Activated CD4-positive, alpha-beta T cell treated with anti-CD3 and anti-CD28 coated beads, Interleukin-2, amount 10 ng/mL, durations not matched to agents 24 days and 14 days (primary cell): ENCODE measurements around the gene PCDHA3. TPM values are rescaled to one million over a fixed set of nuclear protein-coding genes. Genes with fewer than 3 reads are reported as not detected.
"Not testable (repeated sequence)": the region's sequence is repeated elsewhere in the genome, so short reads cannot be mapped to it uniquely, and the experiment has no call there.

ENCODE experiments used
- DNase-seq: peaks from one replicate; pipeline ENCODE4 v3.0.0; 2022
- H3K27ac Mint-ChIP-seq: one replicate; pipeline ENCODE4 v1.8.0; 2022; ENCODE audit warnings: mild to moderate bottlenecking, mixed read lengths
- H3K27me3 Mint-ChIP-seq: one replicate; pipeline ENCODE4 v1.8.0; 2022; ENCODE audit warnings: mixed read lengths
- H3K36me3 Mint-ChIP-seq: one replicate; pipeline ENCODE4 v1.8.0; 2022; ENCODE audit warnings: low read depth, mild to moderate bottlenecking, mixed read lengths
- H3K4me1 Mint-ChIP-seq: one replicate; pipeline ENCODE4 v1.8.0; 2021; ENCODE audit warnings: mixed read lengths
- H3K4me3 Mint-ChIP-seq: one replicate; pipeline ENCODE4 v1.8.0; 2022; ENCODE audit warnings: mild to moderate bottlenecking, moderate library complexity, mixed read lengths
- H3K9me3 Mint-ChIP-seq: one replicate; pipeline ENCODE4 v1.8.0; 2021; ENCODE audit warnings: mixed read lengths
- intact Hi-C: fragments of 100-400 bp; cut with micrococcal nuclease; formaldehyde crosslinking; loops from one replicate; pipeline ENCODE4 v1.15.1; 2023
- total RNA-seq: library from RNA; stranded (reverse); gene quantifications from 2 replicates; pipeline ENCODE4 v1.2.3, GENCODE V29; 2022

The PCDHA3 gene
- total RNA-seq, 1 donor from 2014 or later: not detected

DNA sequence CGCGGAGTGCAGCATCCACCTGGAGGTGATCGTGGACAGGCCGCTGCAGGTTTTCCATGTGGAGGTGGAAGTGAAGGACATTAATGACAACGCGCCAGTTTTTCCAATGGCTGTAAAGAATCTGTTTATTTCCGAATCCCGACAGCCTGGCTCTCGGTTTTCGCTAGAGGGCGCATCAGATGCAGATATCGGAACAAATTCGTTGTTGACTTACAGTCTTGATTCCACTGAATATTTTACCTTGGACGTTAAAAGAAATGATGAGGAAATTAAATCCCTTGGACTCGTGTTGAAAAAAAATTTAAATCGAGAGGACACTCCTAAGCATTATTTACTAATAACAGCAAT is 611 bp downstream of the PCDHA3 start:
- Mint-ChIP-seq H3K36me3 (no peaks in the 10 kb centered on the region), H3K9me3 (peaks cover 18% of the 10 kb centered on the region), H3K4me3 (no peak overlapping the region), H3K27me3 (no peaks in the 10 kb centered on the region), H3K27ac (no peak overlapping the region), H3K4me1 (no peaks in the 10 kb centered on the region)
- DNase-seq: no peak
- intact Hi-C loops: no loop called here

DNA sequence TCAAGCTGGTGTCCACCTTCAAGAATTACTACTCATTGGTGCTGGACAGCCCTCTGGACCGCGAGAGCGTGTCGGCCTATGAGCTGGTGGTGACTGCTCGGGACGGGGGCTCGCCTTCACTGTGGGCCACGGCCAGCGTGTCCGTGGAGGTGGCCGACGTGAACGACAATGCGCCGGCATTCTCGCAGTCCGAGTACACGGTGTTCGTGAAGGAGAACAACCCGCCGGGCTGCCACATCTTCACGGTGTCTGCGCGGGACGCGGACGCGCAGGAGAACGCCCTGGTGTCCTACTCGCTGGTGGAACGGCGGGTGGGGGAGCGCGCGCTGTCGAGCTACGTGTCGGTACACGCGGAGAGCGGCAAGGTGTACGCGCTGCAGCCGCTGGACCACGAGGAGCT is 1.5 kb downstream of the PCDHA3 start:
- H3K36me3 Mint-ChIP-seq, H3K27me3 Mint-ChIP-seq, H3K27ac Mint-ChIP-seq, H3K4me1 Mint-ChIP-seq, H3K4me3 Mint-ChIP-seq, DNase-seq, intact Hi-C loops: not testable (repeated sequence)
- H3K9me3 Mint-ChIP-seq: peaks cover 18% of the 10 kb centered on the region

DNA sequence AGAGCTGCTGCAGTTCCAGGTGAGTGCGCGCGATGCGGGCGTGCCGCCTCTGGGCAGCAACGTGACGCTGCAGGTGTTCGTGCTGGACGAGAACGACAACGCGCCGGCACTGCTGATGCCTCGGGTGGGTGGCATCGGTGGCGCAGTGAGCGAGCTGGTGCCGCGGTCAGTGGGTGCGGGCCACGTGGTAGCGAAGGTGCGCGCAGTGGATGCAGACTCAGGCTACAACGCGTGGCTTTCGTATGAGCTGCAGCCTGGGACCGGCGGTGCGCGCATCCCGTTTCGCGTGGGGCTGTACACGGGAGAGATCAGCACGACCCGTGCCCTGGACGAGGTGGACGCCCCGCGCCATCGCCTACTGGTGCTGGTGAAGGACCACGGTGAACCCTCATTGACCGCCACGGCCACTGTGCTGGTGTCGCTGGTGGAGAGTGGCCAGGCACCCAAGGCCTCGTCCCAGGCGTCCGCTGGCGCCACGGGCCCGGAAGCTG is 2.0 kb downstream of the PCDHA3 start:
- no peaks in the 10 kb centered on the region for H3K36me3 Mint-ChIP-seq
- no peak for DNase-seq
- no peak overlapping the region for H3K4me3 Mint-ChIP-seq
- intact Hi-C loops: no loop called here
- no peak overlapping the region for H3K27ac Mint-ChIP-seq
- H3K4me1 Mint-ChIP-seq: no peaks in the 10 kb centered on the region
- peaks cover 18% of the 10 kb centered on the region for H3K9me3 Mint-ChIP-seq
- H3K27me3 Mint-ChIP-seq: no peaks in the 10 kb centered on the region

DNA sequence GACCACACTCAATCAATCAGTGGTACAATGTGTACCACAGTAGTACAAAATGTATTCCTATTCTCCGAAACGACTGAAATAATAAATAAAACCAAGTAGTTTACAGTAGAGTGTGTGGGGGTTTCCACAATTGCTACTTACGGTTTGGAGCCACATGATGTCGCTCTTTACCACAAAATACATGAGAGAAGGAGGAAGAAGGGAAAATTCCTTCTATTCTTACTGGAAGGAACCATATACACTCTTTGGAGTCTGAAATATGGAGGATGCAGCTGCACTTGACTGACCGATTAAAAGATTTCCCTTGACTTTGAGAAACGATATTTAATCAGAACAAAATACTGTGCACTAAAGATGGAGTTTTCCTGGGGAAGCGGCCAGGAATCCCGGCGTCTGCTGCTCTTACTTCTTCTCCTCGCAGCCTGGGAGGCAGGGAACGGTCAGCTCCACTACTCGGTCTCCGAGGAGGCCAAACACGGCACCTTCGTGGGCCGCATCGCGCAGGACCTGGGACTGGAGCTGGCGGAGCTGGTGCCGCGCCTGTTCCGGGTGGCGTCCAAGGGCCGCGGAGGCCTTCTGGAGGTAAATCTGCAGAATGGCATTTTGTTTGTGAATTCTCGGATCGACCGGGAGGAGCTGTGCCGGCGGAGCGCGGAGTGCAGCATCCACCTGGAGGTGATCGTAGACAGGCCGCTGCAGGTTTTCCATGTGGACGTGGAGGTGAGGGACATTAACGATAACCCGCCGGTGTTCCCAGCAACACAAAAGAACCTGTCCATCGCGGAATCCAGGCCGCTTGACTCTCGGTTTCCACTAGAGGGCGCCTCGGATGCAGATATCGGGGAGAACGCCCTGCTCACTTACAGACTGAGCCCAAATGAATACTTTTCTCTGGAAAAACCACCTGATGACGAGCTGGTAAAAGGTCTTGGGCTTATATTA is 6.2 kb downstream of the PCDHA3 start, which contains the start of gene PCDHA4:
Gene PCDHA4 (plus strand): TSS at position 235 of the 942 bp plus-strand sequence.
- no peaks in the 10 kb centered on the region for H3K27me3 Mint-ChIP-seq
- no peaks in the 10 kb centered on the region for H3K4me1 Mint-ChIP-seq
- no peak within 1 kb of the TSS for H3K27ac Mint-ChIP-seq
- peaks cover 10% of the 10 kb centered on the region for H3K9me3 Mint-ChIP-seq
- DNase-seq: peak; percentile 63
- no peak within 1 kb of the TSS for H3K4me3 Mint-ChIP-seq
- H3K36me3 Mint-ChIP-seq: no peaks in the 10 kb centered on the region
- intact Hi-C loops: no loop called here

DNA sequence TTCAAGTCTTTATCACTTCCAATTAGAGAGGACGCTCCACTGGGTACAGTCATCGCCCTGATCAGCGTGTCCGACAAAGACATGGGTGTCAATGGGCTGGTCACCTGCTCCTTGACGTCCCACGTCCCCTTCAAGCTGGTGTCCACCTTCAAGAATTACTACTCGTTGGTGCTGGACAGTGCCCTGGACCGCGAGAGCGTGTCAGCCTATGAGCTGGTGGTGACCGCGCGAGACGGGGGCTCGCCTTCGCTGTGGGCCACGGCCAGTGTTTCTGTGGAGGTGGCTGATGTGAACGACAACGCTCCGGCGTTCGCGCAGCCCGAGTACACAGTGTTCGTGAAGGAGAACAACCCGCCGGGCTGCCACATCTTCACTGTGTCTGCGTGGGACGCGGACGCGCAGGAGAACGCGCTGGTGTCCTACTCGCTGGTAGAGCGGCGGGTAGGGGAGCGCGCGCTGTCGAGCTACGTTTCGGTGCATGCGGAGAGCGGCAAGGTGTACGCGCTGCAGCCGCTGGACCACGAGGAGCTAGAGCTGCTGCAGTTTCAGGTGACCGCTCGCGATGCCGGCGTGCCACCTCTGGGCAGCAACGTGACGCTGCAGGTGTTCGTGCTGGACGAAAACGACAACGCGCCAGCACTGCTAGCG is 7.5 kb downstream of the PCDHA3 start:
- H3K4me3 Mint-ChIP-seq, intact Hi-C loops, H3K27me3 Mint-ChIP-seq, H3K27ac Mint-ChIP-seq, DNase-seq, H3K4me1 Mint-ChIP-seq, H3K36me3 Mint-ChIP-seq: not testable (repeated sequence)
- peaks cover 13% of the 10 kb centered on the region for H3K9me3 Mint-ChIP-seq

DNA sequence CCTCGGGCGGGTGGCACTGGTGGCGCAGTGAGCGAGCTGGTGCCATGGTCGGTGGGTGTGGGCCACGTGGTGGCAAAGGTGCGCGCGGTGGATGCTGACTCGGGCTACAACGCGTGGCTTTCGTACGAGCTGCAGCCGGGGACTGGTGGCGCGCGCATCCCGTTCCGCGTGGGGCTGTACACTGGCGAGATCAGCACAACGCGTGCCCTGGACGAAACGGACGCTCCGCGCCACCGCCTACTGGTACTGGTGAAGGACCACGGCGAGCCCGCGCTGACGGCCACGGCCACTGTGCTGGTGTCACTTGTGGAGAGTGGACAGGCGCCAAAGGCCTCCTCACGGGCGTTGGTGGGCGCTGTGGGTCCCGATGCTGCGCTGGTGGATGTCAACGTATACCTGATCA is 8.0 kb downstream of the PCDHA3 start:
- Mint-ChIP-seq H3K9me3 (peaks cover 8% of the 10 kb centered on the region), H3K27me3 (no peaks in the 10 kb centered on the region), H3K4me3 (no peak overlapping the region), H3K36me3 (no peaks in the 10 kb centered on the region), H3K27ac (no peak overlapping the region), H3K4me1 (no peaks in the 10 kb centered on the region)
- DNase-seq: no peak
- intact Hi-C loops: no loop called here

DNA sequence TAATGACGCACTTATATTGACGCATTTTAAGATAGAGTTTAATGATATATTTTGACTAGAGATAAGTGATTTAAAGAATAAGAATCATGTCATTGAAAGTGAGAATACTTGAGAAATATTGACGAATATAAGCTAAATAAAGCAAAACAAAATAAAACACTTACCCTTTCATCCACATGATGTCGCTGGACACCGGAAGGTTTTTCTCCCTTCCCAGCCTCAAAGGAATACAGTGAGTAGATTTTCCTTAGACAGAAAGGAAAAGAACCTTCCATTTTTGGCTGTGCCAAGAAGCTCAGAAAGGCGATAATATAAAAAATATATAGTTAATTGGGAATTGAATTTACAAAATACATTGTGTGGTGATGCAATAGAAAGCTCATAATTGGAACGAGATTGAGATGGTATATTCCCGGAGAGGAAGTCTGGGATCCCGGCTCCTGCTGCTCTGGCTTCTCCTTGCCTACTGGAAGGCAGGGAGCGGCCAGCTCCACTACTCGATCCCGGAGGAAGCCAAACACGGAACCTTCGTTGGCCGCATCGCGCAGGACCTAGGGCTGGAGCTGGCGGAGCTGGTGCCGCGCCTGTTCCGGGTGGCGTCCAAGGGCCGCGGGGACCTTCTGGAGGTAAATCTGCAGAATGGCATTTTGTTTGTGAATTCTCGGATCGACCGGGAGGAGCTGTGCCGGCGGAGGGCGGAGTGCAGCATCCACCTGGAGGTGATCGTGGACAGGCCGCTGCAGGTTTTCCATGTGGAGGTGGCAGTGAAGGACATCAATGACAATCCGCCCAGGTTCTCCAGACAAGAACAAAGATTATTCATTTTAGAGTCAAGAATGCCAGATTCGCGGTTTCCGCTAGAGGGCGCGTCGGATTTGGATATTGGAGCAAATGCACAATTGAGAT is 20.8 kb downstream of the PCDHA3 start, which contains the start of gene PCDHA5:
Gene PCDHA5 (plus strand): TSS at position 239 of the 906 bp plus-strand sequence.
- peaks cover 4% of the 10 kb centered on the region for H3K9me3 Mint-ChIP-seq
- H3K27ac Mint-ChIP-seq: no peak within 1 kb of the TSS
- no peaks in the 10 kb centered on the region for H3K27me3 Mint-ChIP-seq
- H3K4me3 Mint-ChIP-seq: no peak within 1 kb of the TSS
- no peaks in the 10 kb centered on the region for H3K36me3 Mint-ChIP-seq
- no peaks in the 10 kb centered on the region for H3K4me1 Mint-ChIP-seq
- DNase-seq: no peak
- intact Hi-C loops: no loop called here

DNA sequence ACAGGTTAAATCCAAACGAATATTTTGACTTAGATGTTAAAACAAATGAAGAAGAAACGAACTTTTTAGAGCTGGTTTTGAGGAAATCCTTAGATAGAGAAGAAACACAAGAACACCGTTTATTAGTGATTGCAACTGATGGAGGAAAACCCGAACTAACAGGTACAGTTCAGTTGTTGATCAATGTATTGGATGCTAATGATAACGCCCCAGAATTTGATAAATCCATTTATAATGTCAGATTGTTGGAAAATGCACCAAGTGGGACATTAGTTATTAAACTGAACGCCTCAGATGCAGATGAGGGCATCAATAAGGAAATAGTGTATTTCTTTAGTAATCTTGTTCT is 21.4 kb downstream of the PCDHA3 start:
- peaks cover 8% of the 10 kb centered on the region for H3K9me3 Mint-ChIP-seq
- H3K27ac Mint-ChIP-seq: no peak overlapping the region
- H3K36me3 Mint-ChIP-seq: no peaks in the 10 kb centered on the region

DNA sequence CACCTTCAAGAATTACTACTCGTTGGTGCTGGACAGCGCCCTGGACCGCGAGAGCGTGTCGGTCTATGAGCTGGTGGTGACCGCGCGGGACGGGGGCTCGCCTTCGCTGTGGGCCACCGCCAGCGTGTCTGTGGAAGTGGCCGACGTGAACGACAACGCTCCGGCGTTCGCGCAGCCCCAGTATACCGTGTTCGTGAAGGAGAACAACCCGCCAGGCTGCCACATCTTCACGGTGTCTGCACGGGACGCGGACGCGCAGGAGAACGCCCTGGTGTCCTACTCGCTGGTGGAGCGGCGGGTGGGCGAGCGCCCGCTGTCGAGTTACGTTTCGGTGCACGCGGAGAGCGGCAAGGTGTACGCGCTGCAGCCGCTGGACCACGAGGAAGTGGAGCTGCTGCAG is 22.1 kb downstream of the PCDHA3 start:
- peak; percentile 49 for DNase-seq
- H3K27me3 Mint-ChIP-seq, H3K27ac Mint-ChIP-seq, H3K4me3 Mint-ChIP-seq, H3K36me3 Mint-ChIP-seq, H3K4me1 Mint-ChIP-seq, H3K9me3 Mint-ChIP-seq, intact Hi-C loops: not testable (repeated sequence)

More for the DNA sequence above, 21.4 kb downstream of the PCDHA3 start:
- no peak for DNase-seq
- Mint-ChIP-seq H3K4me1 (no peaks in the 10 kb centered on the region), H3K4me3 (no peak overlapping the region), H3K27me3 (no peaks in the 10 kb centered on the region)
- intact Hi-C loops: no loop called here

DNA sequence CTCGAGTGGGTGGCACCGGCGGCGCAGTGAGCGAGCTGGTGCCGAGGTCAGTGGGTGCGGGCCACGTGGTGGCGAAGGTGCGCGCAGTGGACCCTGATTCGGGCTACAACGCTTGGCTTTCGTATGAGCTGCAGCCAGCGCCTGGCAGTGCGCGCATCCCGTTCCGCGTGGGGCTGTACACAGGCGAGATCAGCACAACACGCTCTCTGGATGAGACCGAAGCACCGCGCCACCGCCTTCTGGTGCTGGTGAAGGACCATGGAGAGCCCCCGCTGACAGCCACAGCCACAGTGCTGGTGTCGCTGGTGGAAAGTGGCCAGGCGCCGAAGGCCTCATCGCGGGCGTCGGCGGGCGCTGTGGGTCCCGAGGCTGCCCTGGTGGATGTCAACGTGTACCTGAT is 22.6 kb downstream of the PCDHA3 start:
- no peaks in the 10 kb centered on the region for H3K27me3 Mint-ChIP-seq
- H3K4me3 Mint-ChIP-seq: no peak overlapping the region
- H3K27ac Mint-ChIP-seq: no peak overlapping the region
- peaks cover 9% of the 10 kb centered on the region for H3K9me3 Mint-ChIP-seq
- no peaks in the 10 kb centered on the region for H3K4me1 Mint-ChIP-seq
- H3K36me3 Mint-ChIP-seq: peaks cover 1% of the 10 kb centered on the region
- intact Hi-C loops: no loop called here
- no peak for DNase-seq

DNA sequence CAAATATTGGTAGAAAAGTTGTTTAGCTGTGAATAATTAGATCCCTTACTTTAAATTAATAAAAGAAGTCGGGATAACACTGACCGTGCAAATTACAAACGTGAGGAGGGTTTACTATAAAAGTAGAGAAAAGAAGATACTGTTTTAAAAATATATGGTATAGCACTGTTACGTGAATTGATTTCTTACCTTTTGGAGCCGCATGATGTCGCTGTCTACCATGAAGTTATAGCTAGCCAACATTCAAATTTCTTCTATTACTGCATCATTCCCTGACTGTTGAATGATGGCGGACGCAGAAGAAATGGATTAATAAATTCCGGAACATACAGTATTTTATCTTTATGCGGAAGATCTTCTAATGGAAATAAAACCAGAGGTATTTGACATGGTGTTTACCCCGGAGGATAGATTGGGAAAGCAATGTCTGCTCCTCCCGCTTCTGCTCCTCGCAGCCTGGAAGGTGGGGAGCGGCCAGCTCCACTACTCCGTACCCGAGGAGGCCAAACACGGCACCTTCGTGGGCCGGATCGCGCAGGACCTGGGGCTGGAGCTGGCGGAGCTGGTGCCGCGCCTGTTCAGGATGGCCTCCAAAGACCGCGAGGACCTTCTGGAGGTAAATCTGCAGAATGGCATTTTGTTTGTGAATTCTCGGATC is 27.0 kb downstream of the PCDHA3 start, which contains the start of gene PCDHA6:
Gene PCDHA6 (plus strand): TSS at position 257 of the 658 bp plus-strand sequence. CDS start 132 bp downstream, at position 389.
- intact Hi-C loops: no loop called here
- DNase-seq: no peak
- H3K4me3 Mint-ChIP-seq: no peak within 1 kb of the TSS
- peaks cover 17% of the 10 kb centered on the region for H3K9me3 Mint-ChIP-seq
- H3K27me3 Mint-ChIP-seq: no peaks in the 10 kb centered on the region
- H3K27ac Mint-ChIP-seq: no peak within 1 kb of the TSS
- H3K4me1 Mint-ChIP-seq: no peaks in the 10 kb centered on the region
- H3K36me3 Mint-ChIP-seq: peaks cover 3% of the 10 kb centered on the region

DNA sequence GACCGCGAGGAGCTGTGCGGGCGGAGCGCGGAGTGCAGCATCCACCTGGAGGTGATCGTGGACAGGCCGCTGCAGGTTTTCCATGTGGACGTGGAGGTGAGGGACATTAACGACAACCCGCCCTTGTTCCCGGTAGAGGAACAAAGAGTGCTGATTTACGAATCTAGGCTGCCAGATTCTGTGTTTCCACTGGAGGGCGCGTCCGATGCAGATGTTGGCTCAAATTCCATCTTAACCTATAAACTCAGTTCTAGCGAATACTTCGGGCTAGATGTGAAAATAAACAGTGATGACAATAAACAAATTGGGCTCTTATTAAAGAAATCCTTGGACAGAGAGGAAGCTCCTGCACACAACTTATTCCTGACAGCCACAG is 27.5 kb downstream of the PCDHA3 start:
- intact Hi-C loops: no loop called here
- no peak overlapping the region for H3K4me3 Mint-ChIP-seq
- H3K27ac Mint-ChIP-seq: no peak overlapping the region
- peaks cover 20% of the 10 kb centered on the region for H3K9me3 Mint-ChIP-seq
- H3K4me1 Mint-ChIP-seq: no peaks in the 10 kb centered on the region
- H3K27me3 Mint-ChIP-seq: no peaks in the 10 kb centered on the region
- H3K36me3 Mint-ChIP-seq: peaks cover 3% of the 10 kb centered on the region
- DNase-seq: no peak
